ENCODE results near the gene TTLL11. TPM values are rescaled to one million over a fixed set of nuclear protein-coding genes. Genes with fewer than 3 reads are reported as not detected.

TTLL11 gene
- total and polyA plus RNA-seq, 2 of the 8 experiments (the other 6 are each of a cell fraction or from before 2014, with no cell fraction given) = 0.56 to 0.80 TPM

GRCh38 chr9:121900163-121900562 lies 192.9 kb downstream of the TTLL11 start:
- Histone ChIP-seq H3K9me3 (ENCODE audit: insufficient read depth in 2 of 2, low read depth in 1 of 2, low read length in 1 of 2) (no peaks in the 10 kb centered on the region; a peak in 1 of 4 replicates), H3K27me3 (replicated peaks in 1 of 4; ENCODE audit: control insufficient read depth in 3 of 4, extremely low read depth in 1 of 4, insufficient read depth in 3 of 4, low read length in 3 of 4) (no peaks in the 10 kb centered on the region), H2BK12ac (ENCODE audit: low read depth, low read length) (no peak overlapping the region), H3K4me3 (ENCODE audit: extremely low read depth in 1 of 4, insufficient read depth in 2 of 4, low read depth in 3 of 4, low read length in 4 of 4) (no peak overlapping the region), H3K4me2 (ENCODE audit: insufficient read depth in 1 of 2, low read depth in 2 of 2, low read length in 2 of 2) (no peak overlapping the region), H3K4ac (replicated peaks; ENCODE audit: insufficient read length, low read depth, low read length) (no peak overlapping the region), H3K79me1 (ENCODE audit: low read depth, low read length) (no peaks in the 10 kb centered on the region), H3K14ac (ENCODE audit: insufficient read length) (no peak overlapping the region), H3K18ac (ENCODE audit: extremely low read depth, low read length) (no peak overlapping the region), H3K79me2 (ENCODE audit: control insufficient read depth in 1 of 2, insufficient read depth in 2 of 2, low read length in 2 of 2) (peaks cover 0 to 5% of the 10 kb centered on the region in 2 experiments; a peak in 2 of 4 replicates), H4K8ac (ENCODE audit: extremely low read depth, insufficient read depth, low read length) (no peak overlapping the region), H4K20me1 (replicated peaks in 1 of 2; ENCODE audit: control insufficient read depth in 1 of 2, insufficient read depth in 2 of 2, low read length in 2 of 2) (peaks cover 0 to 8% of the 10 kb centered on the region in 2 experiments), H3K36me3 (ENCODE audit: control insufficient read depth in 2 of 4, insufficient read depth in 4 of 4, low read length in 3 of 4) (no peaks in the 10 kb centered on the region; a peak in 1 of 8 replicates), H4K5ac (ENCODE audit: insufficient read length, low read depth, low read length) (no peak overlapping the region), H3K23ac (ENCODE audit: insufficient read length) (no peak overlapping the region), H3K27ac (ENCODE audit: low read depth, low read length) (no peak overlapping the region), H2BK5ac (ENCODE audit: low read depth, low read length) (no peak overlapping the region), H2BK20ac (ENCODE audit: low read length) (no peak overlapping the region), H2BK120ac (replicated peaks; ENCODE audit: low read depth, low read length) (no peak overlapping the region), H3K9ac (replicated peaks in 1 of 4; ENCODE audit: extremely low read depth in 1 of 4, low read depth in 3 of 4, low read length in 3 of 4) (no peak overlapping the region), H3K23me2 (ENCODE audit: low read depth, low read length) (peaks cover 8% of the 10 kb centered on the region; the same call in 1 of the 2 replicates), H2AFZ (ENCODE audit: low read length) (no peak overlapping the region), H3K4me1 (replicated peaks in 1 of 4; ENCODE audit: control insufficient read depth in 3 of 4, insufficient read depth in 4 of 4, low read length in 3 of 4) (no peaks in the 10 kb centered on the region), H4K91ac (replicated peaks; ENCODE audit: insufficient read length, low read length) (no peak overlapping the region), H2BK15ac (ENCODE audit: low read length) (no peak overlapping the region), H3K56ac (replicated peaks; ENCODE audit: insufficient read length, low read depth, low read length) (no peak overlapping the region), H2AK5ac (ENCODE audit: low read depth, low read length) (no peak overlapping the region)
- WGBS, 2 experiments (ENCODE audit: extremely low coverage in 1 of 2, insufficient coverage in 1 of 2, insufficient read length in 1 of 2, insufficient replicate concordance in 2 of 2, low coverage in 1 of 2, low lambda C conversion rate in 2 of 2, missing lambda C conversion rate in 1 of 2) = 93% methylated on average over 5 of the region's 5 CpGs; no CpG with 5 or more reads in 1 of the 2 experiments
- CTCF ChIA-PET (ENCODE audit: partially characterized antibody) = interaction anchor here (0.6 to 1.2 kb wide), 2 partner anchors 36 kb away, joined by 3 to 4 read pairs; no protein-coding TSS in a partner anchor
- no peak for FAIRE-seq
- DNase-seq (ENCODE audit: low read depth in 1 of 2, low spot score in 2 of 2) = no peak
- POLR2A ChIA-PET (ENCODE audit: partially characterized antibody) = no interaction called here
- TF ChIP-seq MAX (IDR thresholded peaks at IDR 0.05) (no peak), CBX5 (IDR thresholded peaks at IDR 0.05; ENCODE audit: low read depth, low read length) (no peak), E2F6 (IDR thresholded peaks at IDR 0.05) (no peak), BACH1 (IDR thresholded peaks at IDR 0.05; ENCODE audit: low read length) (no peak)

All from H1 (cell line).